Spleen (tissue), 11 donors: ENCODE data around the gene STAT3. TPM values are rescaled to one million over a fixed set of nuclear protein-coding genes. Genes with fewer than 3 reads are reported as not detected.

Experiments used
- DNase-seq: peaks from one replicate; pipeline ENCODE4 v3.0.0-alpha.2; 2020
- H3K27ac ChIP-seq, 8 donors: fragments of 200-600 bp; sonication (generic) in 7 of 8; 1 replicate in 4 of 8; 2 replicates in 4 of 8; pipeline versions ENCODE4 v1.5.0 to v1.8.0; 2016 to 2021; ENCODE audit warnings: inconsistent platforms in 4 of 8, mild to moderate bottlenecking in 4 of 8, moderate library complexity in 1 of 8
- H3K27me3 ChIP-seq, 7 donors: fragments of 200-600 bp; sonication (generic) in 6 of 7; replicated peaks in 1 of 7; 1 replicate in 4 of 7; 2 replicates in 3 of 7; pipeline versions ENCODE4 v1.5.0 to v1.8.0; 2016 to 2021; ENCODE audit warnings: inconsistent platforms in 3 of 7, mild to moderate bottlenecking in 1 of 7
- H3K36me3 ChIP-seq, 6 donors: fragments of 200-600 bp; sonication (generic) in 5 of 6; 1 replicate in 4 of 6; 2 replicates in 2 of 6; pipeline versions ENCODE4 v1.5.0 to v1.8.0; 2016 to 2021; ENCODE audit warnings: inconsistent platforms in 2 of 6
- H3K4me1 ChIP-seq, 6 donors: fragments of 200-600 bp; sonication (generic) in 5 of 6; 1 replicate in 3 of 6; 2 replicates in 3 of 6; pipeline versions ENCODE4 v1.5.0 to v1.8.0; 2016 to 2021; ENCODE audit warnings: inconsistent platforms in 3 of 6
- H3K4me3 ChIP-seq, 8 donors: fragments of 200-600 bp; sonication (generic) in 7 of 8; 1 replicate in 4 of 8; 2 replicates in 4 of 8; pipeline versions ENCODE4 v1.5.0 to v1.8.0; 2016 to 2021; ENCODE audit warnings: inconsistent platforms in 4 of 8, mild to moderate bottlenecking in 4 of 8, moderate library complexity in 2 of 8
- H3K9me3 ChIP-seq, 8 donors: fragments of 200-600 bp; sonication (generic) in 7 of 8; 1 replicate in 4 of 8; 2 replicates in 4 of 8; pipeline versions ENCODE4 v1.5.0 to v1.8.0; 2016 to 2021; ENCODE audit warnings: inconsistent platforms in 4 of 8
- POLR2A ChIP-seq, 3 donors: fragments of 450-650 bp; IDR thresholded peaks; one replicate each; pipeline ENCODE4 v1.5.1; 2017; ENCODE audit warnings: antibody characterized with exemption in 3 of 3, mild to moderate bottlenecking in 1 of 3
- POLR2AphosphoS5 ChIP-seq, 3 donors: sonication (generic); formaldehyde crosslinking; IDR thresholded peaks; one replicate each; pipeline ENCODE4 v1.5.1; 2017; ENCODE audit warnings: antibody characterized with exemption in 3 of 3
- WGBS, 5 donors: extraction: QIAGEN DNeasy Blood & Tissue Kit in 3 of 5; methylation state at CpG; one replicate each; pipeline versions ENCODE4 v1.1.5 to v1.1.7; 2013 to 2018; 5-methylcytosine and 5-hydroxymethylcytosine counted together
- intact Hi-C: fragments of 100-400 bp; cut with DNase I; formaldehyde crosslinking; loops from one replicate; pipeline ENCODE4 v1.15.0; 2023; ENCODE audit warnings: low total_unique reads
- polyA plus RNA-seq, 3 donors: library from polyadenylated mRNA; stranded (reverse); fragments of 200-250 nt; gene quantifications; one replicate each; pipeline ENCODE4 v1.2.1, GENCODE V29; 2013
- total RNA-seq, 7 donors: library from RNA; depleted of rRNA in 3 of 7; stranded (reverse); fragments of >200 nt in 3 of 7; fragmentation: NEBNext Ultra II Directional in 4 of 7; extraction: Animal tissue kit (Norgen Biotek cat#: 25700) in 4 of 7; gene quantifications; one replicate each; pipeline versions ENCODE4 v1.1.0 to v1.2.1, GENCODE V29; 2016 to 2021
- TF ChIP-seq, protein P1 (sequence below), 11 experiments: fragments of 200-600 bp in 7 of 11; fragments of 450-650 bp in 4 of 11; sonication (generic) in 4 of 11; IDR thresholded peaks in 8 of 11; conservative IDR thresholded peaks in 3 of 11; 1 replicate in 7 of 11; 2 replicates in 4 of 11; pipeline versions ENCODE4 v1.4.0 to v1.8.0; 2016 to 2021; ENCODE audit warnings: antibody characterized with exemption in 11 of 11, inconsistent platforms in 4 of 11, mild to moderate bottlenecking in 1 of 11
- donor health status: healthy with polysubstance abuse.
- donor health status: DM: no; HTN: no; CAD: no; lungs with moderate emphysema.
- donor health status: DM: no; HTN: no; CAD: no.
- donor health status: Bipolar disorder and iron deficiency.
- donor health status: healthy.
- donor health status: DM: no; HTN: no; CAD: no.
- donor health status: DM: yes; HTN: yes; CAD: no.

Gene STAT3
- total and polyA plus RNA-seq, 10 donors, result 18.3 to 326 (median 241) TPM

DNA sequence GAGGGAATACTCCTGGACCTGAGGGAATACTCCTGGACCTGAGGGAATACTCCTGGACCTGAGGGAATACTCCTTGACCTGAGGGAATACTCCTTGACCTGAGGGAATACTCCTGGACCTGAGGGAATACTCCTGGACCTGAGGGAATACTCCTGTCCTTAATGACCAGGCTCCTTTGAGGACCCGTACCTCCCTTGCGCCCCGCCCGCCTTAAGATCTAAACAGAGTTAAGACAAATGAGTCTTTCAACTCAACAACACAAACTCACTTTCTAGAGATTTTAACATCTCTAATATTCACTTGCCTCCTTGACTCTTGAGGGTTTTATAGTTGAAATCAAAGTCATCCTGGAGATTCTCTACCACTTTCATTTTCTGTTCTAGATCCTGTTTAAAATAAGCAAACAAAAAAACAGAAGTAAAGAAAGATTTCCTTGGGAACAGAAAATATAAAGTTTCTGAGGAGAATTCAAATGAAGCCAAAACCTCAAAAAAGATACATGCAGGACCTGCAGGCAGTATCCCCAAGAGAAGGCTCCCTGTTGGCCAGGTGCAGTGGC, 49.7 kb downstream of the STAT3 start:
- H3K9me3 ChIP-seq, result no peaks in the 10 kb centered on the region
- DNase-seq, result no peak
- TF ChIP-seq POLR2AphosphoS5 (IDR thresholded peaks at IDR 0.05) (no peak), POLR2A (IDR thresholded peaks at IDR 0.05) (no peak)
- TF ChIP-seq, protein P1, sequence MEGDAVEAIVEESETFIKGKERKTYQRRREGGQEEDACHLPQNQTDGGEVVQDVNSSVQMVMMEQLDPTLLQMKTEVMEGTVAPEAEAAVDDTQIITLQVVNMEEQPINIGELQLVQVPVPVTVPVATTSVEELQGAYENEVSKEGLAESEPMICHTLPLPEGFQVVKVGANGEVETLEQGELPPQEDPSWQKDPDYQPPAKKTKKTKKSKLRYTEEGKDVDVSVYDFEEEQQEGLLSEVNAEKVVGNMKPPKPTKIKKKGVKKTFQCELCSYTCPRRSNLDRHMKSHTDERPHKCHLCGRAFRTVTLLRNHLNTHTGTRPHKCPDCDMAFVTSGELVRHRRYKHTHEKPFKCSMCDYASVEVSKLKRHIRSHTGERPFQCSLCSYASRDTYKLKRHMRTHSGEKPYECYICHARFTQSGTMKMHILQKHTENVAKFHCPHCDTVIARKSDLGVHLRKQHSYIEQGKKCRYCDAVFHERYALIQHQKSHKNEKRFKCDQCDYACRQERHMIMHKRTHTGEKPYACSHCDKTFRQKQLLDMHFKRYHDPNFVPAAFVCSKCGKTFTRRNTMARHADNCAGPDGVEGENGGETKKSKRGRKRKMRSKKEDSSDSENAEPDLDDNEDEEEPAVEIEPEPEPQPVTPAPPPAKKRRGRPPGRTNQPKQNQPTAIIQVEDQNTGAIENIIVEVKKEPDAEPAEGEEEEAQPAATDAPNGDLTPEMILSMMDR (IDR thresholded peaks at IDR 0.05 in 8 of 11, conservative IDR thresholded peaks at IDR 0.05 in 3 of 11), result no peak
- H3K36me3 ChIP-seq, result peaks cover 4 to 96% (median 81%) of the 10 kb centered on the region in 6 donors
- H3K27ac ChIP-seq, result peak overlapping the region in 4 of 8 donors; percentile 25 to 60 (median 36)
- 85 to 89% (median 88%) methylated on average over 4 of the region's 4 CpGs for WGBS, 5 donors
- H3K4me1 ChIP-seq, result peaks cover 4 to 66% (median 29%) of the 10 kb centered on the region in 6 donors
- intact Hi-C loops, result no loop called here
- H3K27me3 ChIP-seq, result no peaks in the 10 kb centered on the region
- no peak overlapping the region for H3K4me3 ChIP-seq

DNA sequence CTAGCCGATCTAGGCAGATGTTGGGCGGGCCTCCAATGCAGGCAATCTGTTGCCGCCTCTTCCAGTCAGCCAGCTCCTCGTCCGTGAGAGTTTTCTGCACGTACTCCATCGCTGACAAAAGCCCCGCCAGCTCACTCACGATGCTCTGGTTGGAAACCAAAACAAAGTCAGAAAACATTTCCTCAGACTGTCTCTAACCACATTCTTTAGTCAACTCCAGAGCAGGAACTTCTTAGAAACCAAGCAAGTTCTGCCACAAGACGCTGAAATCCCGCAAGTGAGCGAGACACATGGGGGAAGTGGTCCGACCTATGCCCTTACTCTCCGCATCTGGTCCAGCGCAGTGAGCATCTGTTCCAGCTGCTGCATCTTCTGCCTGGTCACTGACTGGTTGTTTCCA, 50.8 kb downstream of the STAT3 start:
- Histone ChIP-seq H3K36me3 (peaks cover 0 to 96% (median 82%) of the 10 kb centered on the region in 6 donors), H3K4me3 (no peak overlapping the region), H3K27ac (peak overlapping the region in 6 of 8 donors; percentile 2 to 41 (median 20)), H3K4me1 (peaks cover 4 to 59% (median 27%) of the 10 kb centered on the region in 6 donors), H3K9me3 (no peaks in the 10 kb centered on the region), H3K27me3 (no peaks in the 10 kb centered on the region)
- TF ChIP-seq, protein P1 (IDR thresholded peaks at IDR 0.05 in 8 of 11, conservative IDR thresholded peaks at IDR 0.05 in 3 of 11), result no peak
- TF ChIP-seq POLR2AphosphoS5 (IDR thresholded peaks at IDR 0.05), result peak in 2 of 3 donors; percentile 39 to 49
- DNase-seq, result no peak
- intact Hi-C loops, result no loop called here
- 45 to 60% (median 48%) methylated on average over 15 of the region's 15 CpGs for WGBS, 5 donors

DNA sequence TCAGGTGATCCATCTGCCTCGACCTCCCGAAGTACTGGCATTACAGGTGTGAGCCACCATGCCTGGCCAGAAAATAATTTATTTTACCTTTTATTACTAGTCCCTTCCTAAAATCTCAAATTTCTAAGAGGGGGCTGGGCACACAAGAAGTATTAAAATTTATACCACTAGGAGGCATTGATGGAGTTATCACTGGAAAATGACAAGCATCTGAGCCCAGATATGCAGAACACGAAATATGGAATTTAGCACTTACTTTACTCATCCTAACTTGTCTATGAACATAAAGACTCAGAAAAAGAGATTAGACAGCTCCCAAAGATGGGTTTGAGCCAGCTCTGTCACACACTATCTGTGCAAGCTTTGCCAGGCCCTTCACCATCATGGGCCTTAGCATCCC, 53.6 kb downstream of the STAT3 start:
- DNase-seq, result no peak
- 84 to 94% (median 92%) methylated on average over 3 of the region's 3 CpGs for WGBS, 5 donors
- Histone ChIP-seq H3K9me3 (no peaks in the 10 kb centered on the region), H3K4me3 (no peak overlapping the region), H3K36me3 (peaks cover 0 to 96% (median 93%) of the 10 kb centered on the region in 6 donors), H3K4me1 (peaks cover 0 to 35% (median 11%) of the 10 kb centered on the region in 6 donors), H3K27ac (no peak overlapping the region), H3K27me3 (no peaks in the 10 kb centered on the region)
- TF ChIP-seq POLR2A (IDR thresholded peaks at IDR 0.05) (no peak), POLR2AphosphoS5 (IDR thresholded peaks at IDR 0.05) (no peak)
- TF ChIP-seq, protein P1 (IDR thresholded peaks at IDR 0.05 in 8 of 11, conservative IDR thresholded peaks at IDR 0.05 in 3 of 11), result no peak
- intact Hi-C loops, result no loop called here

DNA sequence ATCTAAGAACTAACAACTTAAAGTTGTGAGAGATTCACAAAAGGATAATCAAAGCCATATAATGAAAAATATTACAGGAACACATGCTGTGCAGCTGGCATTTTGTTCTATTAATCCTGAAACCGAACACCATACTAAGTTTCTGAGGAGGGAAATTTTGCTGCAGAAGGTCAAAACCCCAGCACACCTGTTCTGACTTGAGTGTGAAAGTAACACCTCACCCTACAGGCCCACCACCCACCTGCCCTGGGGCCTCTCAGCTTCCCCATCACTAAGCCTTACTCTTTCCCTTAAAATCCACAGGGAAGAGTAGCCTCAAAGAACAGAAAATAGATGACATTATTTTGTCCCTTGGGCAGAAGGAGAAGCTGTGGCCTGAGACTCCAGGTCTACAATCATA, 55.2 kb downstream of the STAT3 start:
- H3K27me3 ChIP-seq, result no peaks in the 10 kb centered on the region
- no peaks in the 10 kb centered on the region for H3K9me3 ChIP-seq
- H3K4me1 ChIP-seq, result peaks cover 0 to 35% (median 10%) of the 10 kb centered on the region in 6 donors
- no peak for DNase-seq
- H3K4me3 ChIP-seq, result no peak overlapping the region
- WGBS, 5 donors, result 58 to 77% (median 71%) methylated on average over 1 of the region's 1 CpG
- no peak overlapping the region for H3K27ac ChIP-seq
- intact Hi-C loops, result no loop called here
- TF ChIP-seq, protein P1 (IDR thresholded peaks at IDR 0.05 in 8 of 11, conservative IDR thresholded peaks at IDR 0.05 in 3 of 11), result no peak
- TF ChIP-seq POLR2AphosphoS5 (IDR thresholded peaks at IDR 0.05) (no peak), POLR2A (IDR thresholded peaks at IDR 0.05) (no peak)
- peaks cover 0 to 98% (median 96%) of the 10 kb centered on the region in 6 donors for H3K36me3 ChIP-seq
